Stimulated activated CD8-positive, alpha-beta memory T cell treated with anti-CD3 and anti-CD28 coated beads, Interleukin-15, amount 100 ng/mL, for 48 hours (primary cell): Measurements from ENCODE around the gene SYT5.
"Not testable (repeated sequence)": the region's sequence is repeated elsewhere in the genome, so short reads cannot be mapped to it uniquely, and the experiment has no call there.

ENCODE experiments used
- DNase-seq, 2 donors: peaks; one replicate each; pipeline ENCODE4 v3.0.0-alpha.2; 2020; ENCODE audit warnings: low read depth in 2 of 2

The SYT5 gene

GRCh38 chr19:55208880-55209692, 29.0 kb upstream of the SYT5 start, which contains the start of gene PTPRH:
PTPRH (minus strand) TSS chr19:55209501; CDS start chr19:55209433, 68 bp downstream.
- DNase-seq: no peak

- peak; percentile 33 to 52 for DNase-seq
These were observed 26.8 kb upstream of the SYT5 start for GRCh38 chr19:55206664-55207500.

DNA sequence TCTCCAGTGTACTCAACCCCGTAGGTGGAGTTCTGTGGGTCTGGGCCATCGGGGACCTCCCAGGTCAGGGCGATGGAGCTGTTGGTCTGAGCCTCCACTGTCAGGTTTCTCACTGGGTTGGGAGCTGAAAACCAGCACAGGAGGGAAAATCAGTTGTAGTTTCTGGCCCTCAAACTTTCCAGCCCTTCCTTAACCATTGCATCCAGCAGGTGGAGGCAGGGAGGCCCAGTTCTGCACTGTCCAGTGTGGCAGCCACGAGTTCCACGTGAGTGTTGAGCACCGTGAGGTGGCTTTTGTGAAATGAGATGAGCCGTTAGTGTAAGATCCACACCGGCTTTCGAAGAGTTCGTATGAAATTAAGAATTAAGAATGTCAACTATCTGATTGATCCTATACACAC, 22.1 kb upstream of the SYT5 start:
- DNase-seq: not testable (repeated sequence)

DNA sequence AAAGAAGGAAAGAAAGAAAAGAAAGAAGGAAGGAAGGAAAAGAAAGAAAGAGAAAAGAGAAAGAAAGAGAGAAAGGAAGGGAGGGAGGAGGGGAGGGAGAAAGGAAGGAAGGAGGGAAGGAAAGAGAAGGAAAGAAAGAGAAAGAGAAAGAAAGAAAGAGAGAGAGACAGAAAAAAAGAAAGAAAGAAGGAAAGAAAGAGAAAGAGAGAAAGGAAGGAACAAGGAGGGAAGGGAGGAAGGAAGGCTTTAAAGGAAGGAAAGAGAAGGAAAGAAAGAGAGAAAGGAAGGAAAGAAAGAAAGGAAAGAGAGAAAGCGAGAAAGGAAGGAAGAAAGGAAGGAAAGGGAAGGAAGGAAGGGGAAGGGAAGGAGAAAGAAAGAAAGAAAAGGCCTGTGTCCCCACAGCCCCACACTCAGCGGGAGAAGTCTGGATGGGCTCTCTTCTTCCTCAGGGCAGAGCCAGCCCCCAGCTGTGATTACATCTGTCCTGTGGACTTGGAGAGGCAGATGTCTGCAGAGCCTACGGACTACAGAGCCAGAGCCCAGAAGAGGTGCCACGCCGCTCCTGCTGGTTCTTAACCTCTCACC, 19.6 kb upstream of the SYT5 start:
- DNase-seq: no peak

DNA sequence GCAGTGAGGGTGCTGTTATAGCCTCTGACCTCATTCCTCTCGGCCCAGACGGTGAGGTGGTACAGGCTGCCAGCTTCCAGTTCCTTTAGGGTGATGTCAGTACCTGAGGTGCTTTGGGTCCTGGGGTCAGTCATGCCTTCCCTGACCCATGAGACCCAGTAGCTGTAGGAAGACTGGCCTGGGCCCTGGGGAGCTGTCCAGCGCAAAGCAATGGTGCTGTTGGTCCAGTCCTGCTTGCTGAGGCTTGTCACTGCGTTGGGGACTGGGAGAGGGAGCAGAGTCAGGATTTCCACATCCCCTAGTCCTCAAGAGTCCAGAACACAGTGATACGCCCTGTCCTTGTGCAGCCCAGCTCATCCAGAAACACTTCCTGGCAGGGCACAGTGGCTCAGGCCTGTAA, 18.6 kb upstream of the SYT5 start:
- no peak for DNase-seq

DNA sequence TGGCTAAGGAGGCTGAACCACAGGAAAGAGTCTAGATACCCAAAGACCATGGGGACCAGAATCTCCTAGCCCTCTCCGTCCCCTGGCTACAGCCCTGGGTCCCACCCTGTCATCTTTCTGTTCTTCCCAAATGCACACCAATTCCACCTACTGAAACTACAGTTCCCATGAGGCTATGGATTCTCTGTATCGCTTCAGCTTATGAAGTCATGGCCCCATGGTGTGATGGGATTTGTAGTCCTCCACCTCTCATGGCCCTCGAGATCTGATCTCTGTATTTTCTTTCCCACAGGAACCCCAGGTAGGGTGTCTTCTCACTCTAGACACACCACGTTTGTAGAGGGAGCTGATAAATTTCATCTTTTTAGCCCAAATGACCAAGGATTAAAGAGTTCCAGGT, 17.4 kb upstream of the SYT5 start:
- no peak for DNase-seq

- no peak for DNase-seq
These were observed 16.7 kb upstream of the SYT5 start for GRCh38 chr19:55196803-55197202.

DNA sequence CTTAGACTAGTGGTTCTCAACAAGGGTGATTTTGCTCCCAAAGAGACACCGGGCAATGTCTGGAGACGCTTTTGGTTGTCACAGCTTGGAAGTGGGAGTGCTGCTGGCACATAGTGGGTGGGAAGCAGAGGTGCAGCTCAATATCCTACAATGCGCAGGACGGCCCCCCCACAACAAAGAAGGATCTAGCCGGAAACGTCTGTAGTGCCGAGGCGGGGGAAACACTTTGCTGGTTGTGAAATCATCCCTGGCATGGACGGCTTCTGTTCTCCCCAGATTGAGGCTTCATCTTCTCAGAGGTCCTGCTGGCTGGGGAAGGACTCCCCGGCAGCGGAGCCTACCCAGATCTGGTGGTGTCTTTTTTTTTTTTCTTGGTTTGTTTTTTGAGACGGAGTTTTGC, 13.4 kb upstream of the SYT5 start:
- DNase-seq: no peak

GRCh38 chr19:55189403-55189835, 9.3 kb upstream of the SYT5 start:
- no peak for DNase-seq

DNA sequence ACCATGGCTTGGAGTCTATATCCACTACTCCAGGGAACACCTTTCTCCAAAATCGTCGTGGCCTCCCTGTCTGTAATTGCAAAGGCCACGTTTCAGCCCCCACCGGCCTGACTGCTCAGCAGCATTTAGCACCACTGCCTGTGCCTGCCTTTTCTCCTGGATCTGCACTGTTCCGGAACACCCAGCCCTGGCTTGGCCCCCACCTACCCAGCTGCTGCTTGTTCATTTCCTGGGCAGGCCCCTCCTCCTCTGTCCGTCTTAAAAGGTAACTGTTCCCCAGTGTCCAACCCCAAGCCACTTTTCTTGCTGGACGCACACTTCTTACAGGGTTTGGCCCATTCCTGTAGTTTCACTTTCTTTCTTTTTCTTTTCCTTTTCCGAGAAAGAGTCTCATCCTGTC, 8.5 kb upstream of the SYT5 start:
- DNase-seq: no peak

DNA sequence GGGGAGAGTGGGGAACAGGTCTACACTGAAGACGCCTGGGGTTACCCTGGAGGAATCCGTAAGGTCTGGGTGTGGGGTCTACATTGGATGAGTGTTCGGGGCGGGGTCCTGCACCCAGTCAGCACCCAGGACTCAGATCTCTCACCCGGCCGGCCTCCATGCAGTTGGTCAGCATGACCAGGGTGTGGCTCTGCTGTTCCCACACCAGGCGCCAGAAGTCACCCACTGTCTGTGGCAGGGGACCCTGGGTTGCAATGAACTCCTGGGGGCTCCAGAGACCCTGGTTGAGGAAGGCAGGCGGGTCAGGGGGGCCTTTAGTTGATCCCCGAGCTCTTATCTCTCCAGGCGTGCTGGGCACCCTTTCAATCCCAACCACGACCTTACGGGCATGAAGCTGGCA, 6.0 kb upstream of the SYT5 start:
- DNase-seq: no peak

- no peak for DNase-seq
These were observed 1.7 kb upstream of the SYT5 start for GRCh38 chr19:55181740-55182139.

DNA sequence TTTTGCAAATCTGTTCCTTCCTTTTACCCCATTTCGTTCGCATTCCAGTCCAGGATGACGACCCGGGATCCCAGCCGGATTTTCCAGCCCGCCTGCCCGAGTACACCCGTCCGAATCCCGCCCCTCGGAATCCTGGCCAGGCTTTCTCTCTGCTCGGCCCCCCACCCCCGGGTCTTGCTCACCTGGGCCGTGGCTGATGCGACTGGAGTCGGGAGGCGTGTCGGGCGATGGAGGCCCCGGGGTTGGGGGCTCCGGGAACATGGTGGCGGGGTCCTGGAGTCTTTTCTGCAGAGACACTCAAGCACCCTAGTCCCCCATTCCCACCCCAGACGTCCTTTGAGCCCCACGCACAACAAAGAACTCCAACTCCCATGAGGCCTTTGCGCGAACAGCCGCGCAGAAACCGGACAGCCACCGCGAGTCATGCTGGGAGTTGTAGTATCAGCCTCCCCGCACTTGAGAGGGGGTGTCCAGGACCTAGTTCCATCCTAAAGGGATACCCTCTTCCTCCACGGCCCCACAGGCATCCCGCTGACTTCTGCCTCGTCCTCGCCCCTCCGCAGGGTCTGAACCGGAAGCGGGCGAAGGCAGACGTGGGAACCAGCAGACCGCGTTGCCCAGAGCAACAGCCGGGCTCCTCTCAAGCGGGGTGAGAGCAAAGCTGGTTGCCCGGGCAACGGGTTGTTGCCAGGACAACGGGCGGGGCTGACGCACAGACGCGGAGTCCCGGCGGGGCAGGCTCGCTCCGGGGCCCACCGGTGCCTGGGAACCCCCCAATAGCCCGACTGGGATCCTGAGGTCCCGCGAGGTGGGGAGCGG, 1.1 kb downstream of the SYT5 start:
- DNase-seq: peak; percentile 87 to 91

GRCh38 chr19:55176076-55176475, 4.0 kb downstream of the SYT5 start:
- no peak for DNase-seq

GRCh38 chr19:55175117-55175867, 4.8 kb downstream of the SYT5 start:
- DNase-seq: no peak

DNA sequence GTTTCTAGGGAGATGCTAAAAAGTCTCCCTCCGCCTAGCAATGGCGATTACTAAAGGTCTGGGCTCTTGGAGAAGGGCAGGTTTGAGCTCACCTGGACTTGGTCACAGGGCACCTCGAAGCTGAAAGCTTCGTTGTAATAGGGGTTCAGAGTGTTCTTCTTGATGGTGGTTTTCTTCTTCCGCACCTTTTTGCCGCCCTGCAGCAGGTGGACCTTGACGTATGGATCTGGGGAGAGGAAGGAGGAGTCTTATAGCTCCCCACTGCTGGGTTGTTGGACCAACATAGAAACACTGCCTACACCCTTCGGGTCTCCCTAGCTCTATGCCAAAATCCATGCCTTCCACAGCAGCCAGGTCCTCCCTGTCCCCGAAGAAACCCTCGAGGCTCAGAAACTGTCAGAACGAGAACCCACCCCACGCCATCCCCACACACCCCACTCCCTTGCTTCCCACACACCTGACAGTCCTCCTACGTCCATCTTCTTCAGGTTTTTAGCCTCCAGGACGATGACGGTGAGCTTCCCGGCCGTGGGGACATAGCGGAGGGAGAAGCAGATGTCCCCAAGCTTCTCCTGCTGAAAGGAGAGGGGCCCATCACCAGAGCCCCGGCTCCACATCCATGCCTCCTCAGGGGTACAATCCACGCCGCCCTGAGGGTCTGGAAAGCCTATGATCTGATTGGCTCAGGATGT, 5.5 kb downstream of the SYT5 start:
- no peak for DNase-seq

DNA sequence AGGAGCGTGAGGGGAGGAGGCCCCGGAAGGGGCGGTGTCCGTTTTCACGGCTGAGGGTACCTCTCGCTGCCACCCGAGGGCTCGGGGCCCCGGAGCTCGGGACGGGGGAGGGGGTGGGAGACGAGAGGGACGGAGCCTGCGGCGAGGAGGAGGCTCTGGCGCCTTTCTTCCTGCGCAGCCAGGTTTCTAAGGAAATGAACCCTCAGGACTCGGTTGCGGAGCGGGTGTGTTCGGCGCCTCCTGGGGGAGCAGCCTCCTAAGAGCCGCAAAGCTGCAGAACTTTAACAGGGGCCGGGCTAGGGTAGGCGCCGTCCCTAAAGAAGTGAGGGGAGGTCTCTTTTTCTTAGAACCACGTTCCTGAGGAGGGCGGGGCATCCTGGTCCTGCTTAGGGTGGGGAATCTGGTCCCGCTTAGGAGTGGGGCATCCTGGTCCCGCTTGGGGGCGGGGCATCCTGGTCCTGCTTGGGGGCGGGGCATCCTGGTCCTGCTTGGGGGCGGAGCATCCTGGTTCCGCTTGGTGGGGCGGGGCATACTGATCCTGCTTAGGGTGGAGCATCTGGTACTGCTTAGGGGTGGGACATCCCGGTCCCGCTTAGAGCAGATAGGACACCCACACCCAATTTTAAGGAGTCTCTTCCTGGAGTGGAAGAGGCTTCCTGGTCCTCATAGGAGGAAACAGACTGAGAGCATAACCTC, 6.2 kb downstream of the SYT5 start:
- DNase-seq: no peak

DNA sequence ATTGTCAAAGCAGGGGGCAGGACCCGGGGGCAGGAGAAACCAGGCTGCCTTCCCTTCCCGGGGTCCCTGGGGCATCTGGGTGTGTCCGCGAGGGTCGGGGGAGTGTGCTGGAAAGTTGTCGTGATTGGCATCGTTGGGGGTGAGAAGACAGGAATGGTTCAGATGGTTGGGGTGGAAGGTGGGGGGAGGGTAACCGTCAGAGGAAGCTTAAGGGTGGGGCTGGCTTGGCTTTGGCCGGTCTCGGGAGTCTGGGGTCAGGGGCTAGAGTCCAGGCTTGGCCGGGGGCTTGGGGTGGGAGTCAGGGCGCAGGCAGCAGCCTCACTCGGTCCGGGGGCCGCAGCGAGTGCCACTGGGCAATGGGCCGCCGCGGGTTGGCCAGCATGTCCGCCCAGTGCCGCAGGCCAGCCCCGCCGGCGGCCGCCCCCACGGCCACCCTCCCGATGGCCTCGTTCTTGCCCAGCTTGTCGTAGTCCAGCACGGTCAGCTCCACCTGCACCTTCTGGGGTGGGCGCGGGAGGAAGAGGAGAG, 6.8 kb downstream of the SYT5 start:
- DNase-seq: no peak

DNA sequence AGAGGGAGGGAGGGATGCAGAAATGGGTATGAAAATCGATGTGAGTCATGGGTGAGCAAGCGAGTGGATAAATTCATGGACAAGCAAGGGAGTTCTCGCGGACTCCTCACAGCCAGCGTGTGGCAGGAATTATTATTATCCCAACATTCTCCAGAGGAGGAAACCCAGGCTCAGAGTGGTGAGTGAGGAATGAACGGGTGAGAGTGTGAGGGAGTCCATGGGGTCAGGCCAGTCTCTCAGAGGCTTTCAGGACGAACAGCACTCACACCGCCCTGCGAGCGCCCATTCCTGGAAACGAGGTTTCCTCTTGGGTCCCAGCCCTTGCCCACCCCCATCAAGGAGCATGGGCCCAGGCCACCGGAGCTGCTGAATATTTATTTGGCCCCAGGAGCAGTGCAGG, 7.3 kb downstream of the SYT5 start:
- DNase-seq: no peak
